A549 (cell line): Measurements from ENCODE around the gene SNX30. TPM values are rescaled to one million over a fixed set of nuclear protein-coding genes. Genes with fewer than 3 reads are reported as not detected.

ENCODE experiments used
- ATAC-seq, 2 experiments: fragments of 200-7000 bp in 1 of 2; fragments of >200 bp in 1 of 2; cut with Nextera tagmentation in 1 of 2; cut with Tn5 transposase in 1 of 2; 3 replicates each; pipeline versions ENCODE4 v1.8.0 to v1.9.1; 2018 to 2020; ENCODE audit warnings: mild to moderate bottlenecking in 1 of 2, moderate library complexity in 1 of 2
- CTCF ChIA-PET: fragments of 300-600 bp; sonication (Branson Sonifier 250); formaldehyde crosslinking; extraction: SDS; loops from one replicate; lab custom pipeline; 2021; ENCODE audit warnings: antibody characterized with exemption, inconsistent platforms; lab: Yijun Ruan, JAX
- POLR2A ChIA-PET: fragments of 350-600 bp; formaldehyde crosslinking; extraction: SDS; loops from one replicate; lab custom pipeline; 2021; ENCODE audit warnings: antibody characterized with exemption, inconsistent platforms; lab: Yijun Ruan, JAX
- DNase-seq, 2 experiments: peaks; one replicate each; pipeline versions ENCODE4 v3.0.0 to v3.0.0-alpha.2; 2011 to 2016; ENCODE audit warnings: low read depth in 1 of 2, low spot score in 1 of 2
- FAIRE-seq: peaks from 2 replicates; lab custom pipeline; 2011; peaks lifted over from hg19 to GRCh38; lab: Jason Lieb, UNC
- H3K27ac ChIP-seq, 2 experiments: fragments of >200 bp; sonication (Bioruptor Twin); formaldehyde crosslinking; 3 replicates each; pipeline ENCODE4 v1.5.1; 2016 to 2017
- H3K4me1 ChIP-seq: fragments of >200 bp; sonication (Bioruptor Twin); formaldehyde crosslinking; 3 replicates; pipeline ENCODE4 v1.6.1; 2016
- H3K4me2 ChIP-seq: fragments of >200 bp; sonication (Bioruptor Twin); formaldehyde crosslinking; 3 replicates; pipeline ENCODE4 v1.6.1; 2016
- H3K4me3 ChIP-seq: fragments of >200 bp; sonication (Bioruptor Twin); formaldehyde crosslinking; 3 replicates; pipeline ENCODE4 v1.5.1; 2016
- H3K9me3 ChIP-seq: fragments of >200 bp; sonication (Bioruptor Twin); formaldehyde crosslinking; 3 replicates; pipeline ENCODE4 v1.6.1; 2016
- BCL3 ChIP-seq: fragments of >200 bp; sonication (Bioruptor Twin); formaldehyde crosslinking; IDR thresholded peaks from 3 replicates; pipeline ENCODE4 v1.6.1; 2016
- BHLHE40 ChIP-seq: IDR thresholded peaks from 2 replicates; pipeline ENCODE4 v1.6.1; 2012; ENCODE audit warnings: low read depth, low read length, inconsistent platforms
- CBX2 ChIP-seq: fragments of 200-600 bp; sonication (generic); IDR thresholded peaks from 2 replicates; pipeline ENCODE4 v1.6.1; 2016; ENCODE audit warnings: low read depth, mild to moderate bottlenecking, borderline replicate concordance
- CHD2 ChIP-seq: fragments of 150-350 bp; IDR thresholded peaks from 2 replicates; pipeline ENCODE4 v1.6.1; 2014; ENCODE audit warnings: low read length; ENCODE audit not compliant: partially characterized antibody
- EHF ChIP-seq: fragments of 250-450 bp; sonication (Bioruptor Pico); IDR thresholded peaks from 2 replicates; pipeline ENCODE4 v1.5.0; 2020; ENCODE audit warnings: mild to moderate bottlenecking
- ELK1 ChIP-seq: fragments of 150-350 bp; IDR thresholded peaks from 2 replicates; pipeline ENCODE4 v1.6.1; 2014; ENCODE audit warnings: low read depth, mild to moderate bottlenecking, low read length
- ESRRA ChIP-seq: fragments of 150-350 bp; IDR thresholded peaks from 2 replicates; pipeline ENCODE4 v1.6.1; 2014; ENCODE audit warnings: mild to moderate bottlenecking, low read length, borderline replicate concordance
- FOSL2 ChIP-seq, 2 experiments: fragments of 450-650 bp in 1 of 2; fragments of >200 bp in 1 of 2; sonication (Bioruptor Twin) in 1 of 2; formaldehyde crosslinking; IDR thresholded peaks; 2 replicates each; pipeline versions ENCODE4 v1.5.0 to v1.6.1; 2016 to 2020; ENCODE audit warnings: mild to moderate bottlenecking in 1 of 2, moderate library complexity in 1 of 2
- FOXS1 ChIP-seq: fragments of 250-450 bp; sonication (Bioruptor Pico); IDR thresholded peaks from 2 replicates; pipeline ENCODE4 v1.5.0; 2020; ENCODE audit warnings: mild to moderate bottlenecking, moderate library complexity
- HES2 ChIP-seq: fragments of >200 bp; sonication (Bioruptor Twin); formaldehyde crosslinking; IDR thresholded peaks from 2 replicates; pipeline ENCODE4 v1.6.1; 2016
- HMGXB4 ChIP-seq: fragments of 250-450 bp; sonication (Bioruptor Pico); IDR thresholded peaks from 2 replicates; pipeline ENCODE4 v1.5.0; 2021; ENCODE audit warnings: mild to moderate bottlenecking, moderate library complexity, borderline replicate concordance
- HOXA7 ChIP-seq: fragments of 250-450 bp; sonication (Bioruptor Pico); IDR thresholded peaks from 2 replicates; pipeline ENCODE4 v1.5.0; 2020; ENCODE audit warnings: mild to moderate bottlenecking, moderate library complexity
- JUNB ChIP-seq: fragments of >200 bp; sonication (Bioruptor Twin); formaldehyde crosslinking; IDR thresholded peaks from 2 replicates; pipeline ENCODE4 v1.6.1; 2016
- KDM5A ChIP-seq: fragments of 200-600 bp; sonication (generic); IDR thresholded peaks from 2 replicates; pipeline ENCODE4 v1.6.1; 2016; ENCODE audit warnings: antibody characterized with exemption, mild to moderate bottlenecking
- MAFK ChIP-seq: fragments of 450-650 bp; IDR thresholded peaks from 2 replicates; pipeline ENCODE4 v1.6.1; 2014; ENCODE audit not compliant: partially characterized antibody
- NFE2L2 ChIP-seq: fragments of 150-350 bp; conservative IDR thresholded peaks from 2 replicates; pipeline ENCODE4 v1.6.1; 2014; ENCODE audit warnings: low read length
- NR3C1 ChIP-seq: fragments of >200 bp; sonication (Bioruptor Twin); formaldehyde crosslinking; IDR thresholded peaks from 3 replicates; pipeline ENCODE4 v1.6.1; 2017
- RCOR1 ChIP-seq: fragments of 150-350 bp; IDR thresholded peaks from 2 replicates; pipeline ENCODE4 v1.6.1; 2014; ENCODE audit warnings: antibody characterized with exemption, low read length, low read depth
- RNF2 ChIP-seq: fragments of 200-600 bp; sonication (generic); IDR thresholded peaks from 2 replicates; pipeline ENCODE4 v1.6.1; 2016; ENCODE audit warnings: low read depth, mild to moderate bottlenecking, antibody characterized with exemption, moderate library complexity, borderline replicate concordance
- SMC3 ChIP-seq: fragments of >200 bp; sonication (Bioruptor Twin); formaldehyde crosslinking; IDR thresholded peaks from 3 replicates; pipeline ENCODE4 v1.6.1; 2018; ENCODE audit warnings: inconsistent platforms
- ZC3H11A ChIP-seq: fragments of 450-650 bp; IDR thresholded peaks from 2 replicates; pipeline ENCODE4 v1.6.1; 2014; ENCODE audit warnings: antibody characterized with exemption, mild to moderate bottlenecking
- ZNF302 ChIP-seq: fragments of 250-450 bp; sonication (Bioruptor Pico); IDR thresholded peaks from 2 replicates; pipeline ENCODE4 v1.9.0; 2021; ENCODE audit warnings: inconsistent platforms, mild to moderate bottlenecking, moderate library complexity
- WGBS: methylation state at CpG from one replicate; pipeline ENCODE4 v1.1.6; 2017; ENCODE audit errors: missing lambda C conversion rate; 5-methylcytosine and 5-hydroxymethylcytosine counted together
- polyA plus RNA-seq, 4 experiments: library from polyadenylated mRNA; depleted of rRNA in 3 of 4; stranded (reverse); fragments of >200 nt; fragmentation: RNase III in 1 of 4; extraction: RNeasy Plus Mini Kit Qiagen cat#74134 plus additional on column Dnase treatment in 1 of 4; gene quantifications; 2 replicates in 3 of 4; 3 replicates in 1 of 4; pipeline ENCODE4 v1.2.3, GENCODE V29; 2011 to 2017

The SNX30 gene
- polyA plus RNA-seq, 2 of the 4 experiments (the other 2 are of a cell fraction) = 3.1 to 3.6 TPM

GRCh38 chr9:112754578-112754977 is 4.0 kb downstream of the SNX30 start:
- CTCF ChIA-PET = interaction anchor here (0.6 kb wide), 1 partner anchor 624 kb away, joined by 4 read pairs; no protein-coding TSS in a partner anchor
- POLR2A ChIA-PET = no interaction called here
- 64% methylated on average over 3 of the region's 3 CpGs for WGBS
- H3K4me1 ChIP-seq = peaks cover 30% of the 10 kb centered on the region
- no peak overlapping the region for H3K4me3 ChIP-seq
- TF ChIP-seq ZC3H11A (no peak), CHD2 (no peak), ZNF302 (CRISPR knock-in tag) (no peak)
- H3K27ac ChIP-seq = no peak overlapping the region
- ATAC-seq (no peak), DNase-seq (no peak), FAIRE-seq (no peak)
- H3K9me3 ChIP-seq = no peaks in the 10 kb centered on the region
- no peak overlapping the region for H3K4me2 ChIP-seq

GRCh38 chr9:112755016-112755427 is 4.5 kb downstream of the SNX30 start:
- DNase-seq (no peak), ATAC-seq (no peak), FAIRE-seq (no peak)
- peaks cover 27% of the 10 kb centered on the region for H3K4me1 ChIP-seq
- H3K9me3 ChIP-seq = no peaks in the 10 kb centered on the region
- H3K4me2 ChIP-seq = no peak overlapping the region
- POLR2A ChIA-PET = no interaction called here
- 63% methylated on average over 5 of the region's 5 CpGs for WGBS
- H3K27ac ChIP-seq = no peak overlapping the region
- H3K4me3 ChIP-seq = no peak overlapping the region
- no peak for TF ChIP-seq HES2
- TF ChIP-seq HMGXB4 (CRISPR knock-in tag) = no peak
- TF ChIP-seq MAFK = no peak
- TF ChIP-seq FOSL2 (IDR thresholded peaks at IDR 0.05) = no peak
- no peak for TF ChIP-seq FOSL2 (CRISPR knock-in tag; IDR thresholded peaks at IDR 0.05)
- TF ChIP-seq JUNB = no peak
- no peak for TF ChIP-seq CHD2
- TF ChIP-seq KDM5A = no peak
- TF ChIP-seq HOXA7 (CRISPR knock-in tag) = no peak
- TF ChIP-seq SMC3 = no peak
- TF ChIP-seq BCL3 = no peak
- TF ChIP-seq EHF (CRISPR knock-in tag) = no peak
- no peak for TF ChIP-seq RCOR1
- no peak for TF ChIP-seq ESRRA
- TF ChIP-seq NFE2L2 = no peak
- CTCF ChIA-PET = interaction anchor here (0.6 kb wide), 1 partner anchor 624 kb away, joined by 4 read pairs; no protein-coding TSS in a partner anchor

- TF ChIP-seq KDM5A = no peak
- TF ChIP-seq CBX2 = no peak
- no peak for TF ChIP-seq SMC3
- no peak for TF ChIP-seq BCL3
- TF ChIP-seq BHLHE40 = no peak
- TF ChIP-seq MAFK = no peak
- TF ChIP-seq NR3C1 = no peak
- TF ChIP-seq FOXS1 (CRISPR knock-in tag) = no peak
- no peak for TF ChIP-seq RNF2
- no peak for TF ChIP-seq ELK1
- ChIA-PET CTCF (no interaction called here), POLR2A (no interaction called here)
- Histone ChIP-seq H3K4me2 (no peak overlapping the region), H3K27ac (no peak overlapping the region), H3K4me1 (peaks cover 27% of the 10 kb centered on the region), H3K9me3 (no peaks in the 10 kb centered on the region), H3K4me3 (no peak overlapping the region)
- no peak for DNase-seq
- FAIRE-seq = no peak
- WGBS = 81% methylated on average over 4 of the region's 4 CpGs
- no peak for ATAC-seq
Observed at GRCh38 chr9:112755675-112756074, 5.1 kb downstream of the SNX30 start.
